ENCODE results near the gene VAC14.

DNA sequence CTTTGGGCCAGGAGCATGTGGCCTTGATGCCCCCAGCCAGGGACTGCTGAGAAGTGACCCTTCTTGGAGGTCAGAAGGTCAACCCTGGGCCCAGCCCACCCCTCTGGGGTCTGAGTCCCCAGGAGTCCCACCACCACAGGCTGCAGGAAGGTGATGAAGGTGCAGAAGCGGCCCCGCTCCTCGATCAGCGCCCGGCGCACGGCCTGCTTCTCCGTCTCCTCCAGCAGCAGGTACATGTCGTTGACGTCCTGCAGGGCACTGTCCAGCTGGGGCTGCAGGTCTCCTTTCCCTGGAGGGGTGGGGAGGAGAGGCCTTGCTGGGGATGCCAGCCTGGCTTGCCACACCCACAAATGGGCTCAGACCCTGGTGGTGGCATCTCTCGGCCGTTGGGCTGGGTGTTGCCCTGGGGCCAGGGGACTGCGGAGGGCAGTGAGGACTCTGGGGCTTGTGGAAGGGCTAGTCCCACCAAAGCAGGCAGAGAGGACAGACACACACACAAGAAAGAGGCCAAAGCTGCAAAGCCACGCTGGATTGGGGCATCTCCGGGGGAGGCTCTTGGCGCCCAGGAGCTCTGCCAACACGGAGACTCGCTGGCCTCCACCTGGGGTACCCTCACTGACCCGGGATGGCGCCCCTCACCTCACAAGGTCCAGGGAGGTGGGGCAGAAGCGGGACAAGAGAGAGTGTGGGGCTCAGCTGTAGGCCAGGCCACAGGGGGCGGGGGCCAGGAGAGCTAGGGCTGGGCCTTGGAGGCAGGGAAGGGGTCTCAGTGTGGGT is 122.6 kb downstream of the VAC14 start:
- TF ChIP-seq YY1 (IDR thresholded peaks at IDR 0.05; ENCODE audit: insufficient read depth, insufficient read length) (no peak), SUZ12 (IDR thresholded peaks at IDR 0.05; ENCODE audit: extremely low read depth, insufficient read depth, insufficient read length) (no peak), ZNF274 (IDR thresholded peaks at IDR 0.05; ENCODE audit: low read depth, low read length) (no peak)
